NOMO-1 (cell line): ENCODE results near the gene COPB2.

ENCODE experiments used
- DNase-seq, 2 experiments: peaks; one replicate each; lab custom pipeline; 2025; ENCODE audit not compliant: unreplicated experiment in 2 of 2; lab: John Stamatoyannopoulos, UW

COPB2 gene

DNA sequence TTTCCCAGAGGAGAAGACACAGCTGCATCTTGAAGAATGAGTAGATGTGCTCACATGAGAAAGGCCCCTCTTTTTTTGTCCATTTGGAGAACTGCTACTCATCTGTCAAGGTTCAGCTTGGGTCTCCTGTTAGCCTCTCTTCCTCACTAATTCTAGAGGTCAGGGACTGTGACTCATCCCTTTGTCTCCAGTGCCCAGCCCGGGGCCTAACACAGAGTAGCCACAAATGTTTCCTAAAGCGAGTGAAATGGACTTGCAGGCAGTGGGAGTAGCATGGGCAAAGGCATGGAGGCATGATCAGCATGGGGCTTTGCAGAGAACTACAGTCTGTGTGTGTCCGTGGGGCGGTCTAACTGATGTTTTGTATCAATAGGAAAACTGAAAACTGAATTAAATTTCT is 79.6 kb downstream of the COPB2 start:
- DNase-seq: no peak

- DNase-seq: no peak
Observed at GRCh38 chr3:139309061-139309591, 80.3 kb downstream of the COPB2 start.

DNA sequence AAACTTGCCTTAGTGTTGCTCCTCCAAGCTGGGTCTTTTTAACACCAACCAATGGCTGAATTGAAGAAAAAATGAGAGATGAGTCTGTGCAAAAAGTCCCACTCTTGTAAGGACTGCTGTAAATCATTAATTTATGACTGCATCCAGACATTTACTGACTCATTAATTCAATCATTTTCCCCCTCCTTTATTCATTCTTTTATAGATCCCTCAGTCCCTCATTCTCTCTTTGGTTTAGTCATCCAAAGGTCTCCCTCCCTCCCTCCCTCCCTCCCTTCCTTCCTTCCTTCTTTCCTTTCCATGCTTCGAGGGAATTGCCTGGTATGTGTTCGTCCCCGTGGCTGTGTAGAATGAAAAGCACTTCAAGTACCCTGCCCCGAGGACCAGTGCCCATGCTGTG is 80.9 kb downstream of the COPB2 start:
- no peak for DNase-seq

DNA sequence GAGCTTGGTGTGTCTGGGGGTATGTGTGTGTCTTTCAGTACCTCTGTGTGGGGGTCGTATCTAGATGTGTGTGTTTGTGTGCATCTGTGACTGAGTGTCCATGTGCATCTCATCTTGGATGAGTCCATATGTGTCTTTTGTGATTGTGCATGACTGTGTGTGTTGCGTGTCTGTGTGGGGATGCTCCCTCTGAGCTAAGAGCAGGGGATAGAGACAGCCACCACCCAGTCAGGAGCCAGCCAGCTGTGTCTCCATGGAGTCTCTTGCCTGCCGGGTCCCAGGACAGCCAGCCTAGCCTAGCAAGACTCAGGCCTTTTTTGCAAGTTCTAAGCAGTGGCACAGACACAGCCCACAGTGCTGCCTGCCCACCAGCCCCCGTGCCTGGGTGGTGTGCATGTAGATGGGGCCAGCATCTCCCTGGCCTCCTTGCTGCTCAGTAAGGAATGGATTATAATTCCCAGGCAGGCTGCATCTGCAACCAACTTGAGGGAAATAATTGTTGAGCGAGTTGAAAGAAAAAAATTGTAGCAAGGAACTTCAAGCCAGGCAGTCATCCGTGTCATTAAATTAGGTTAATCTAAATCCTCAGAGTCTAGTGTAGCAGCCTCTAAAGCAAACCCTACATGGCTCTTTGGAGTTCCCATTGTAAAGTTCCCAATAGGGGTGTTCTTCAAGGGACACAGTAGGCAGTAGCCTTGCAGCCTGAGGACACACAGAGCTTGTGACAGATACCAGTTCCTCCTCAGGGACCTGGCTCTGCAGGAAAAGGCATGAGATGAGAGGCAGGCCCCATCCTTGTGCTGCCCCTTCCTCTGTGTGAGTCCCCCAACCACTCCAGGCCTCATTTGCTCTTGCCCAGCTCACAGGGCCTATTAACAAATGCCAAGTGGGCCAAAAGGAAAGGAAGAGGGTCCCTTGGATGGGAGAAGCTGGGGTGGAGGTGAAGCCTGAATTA is 81.6 kb downstream of the COPB2 start:
- no peak for DNase-seq
